Left ventricle myocardium inferior (tissue), 1 donor: Measurements from ENCODE around the gene MAPK8IP3. TPM values are rescaled to one million over a fixed set of nuclear protein-coding genes. Genes with fewer than 3 reads are reported as not detected.
"Not testable (repeated sequence)": the region's sequence is repeated elsewhere in the genome, so short reads cannot be mapped to it uniquely, and the experiment has no call there.

Experiments
- DNase-seq: peaks from one replicate; pipeline ENCODE4 v3.0.0-alpha.2; 2020
- H3K27ac ChIP-seq: fragments of 200-600 bp; replicated peaks from 2 replicates; pipeline ENCODE4 v1.8.0; 2021
- H3K27me3 ChIP-seq: fragments of 200-600 bp; 2 replicates; pipeline ENCODE4 v1.8.0; 2021; ENCODE audit warnings: low read depth
- H3K36me3 ChIP-seq: fragments of 200-600 bp; 2 replicates; pipeline ENCODE4 v1.8.0; 2021
- H3K4me1 ChIP-seq: fragments of 200-600 bp; 2 replicates; pipeline ENCODE4 v1.8.0; 2021
- H3K4me3 ChIP-seq: fragments of 200-600 bp; 2 replicates; pipeline ENCODE4 v1.8.0; 2021; ENCODE audit warnings: mild to moderate bottlenecking, moderate library complexity
- H3K9me3 ChIP-seq: fragments of 200-600 bp; replicated peaks from 2 replicates; pipeline ENCODE4 v1.8.0; 2021
- intact Hi-C: fragments of 100-400 bp; cut with micrococcal nuclease; formaldehyde crosslinking; loops from one replicate; pipeline ENCODE4 v1.11.0; 2022
- total RNA-seq: library from RNA; stranded (reverse); fragmentation: NEBNext Ultra II Directional; extraction: Animal tissue kit (Norgen Biotek cat#: 25700); gene quantifications from one replicate; pipeline ENCODE4 v1.2.1, GENCODE V29; 2021
- TF ChIP-seq, protein P1 (sequence below): fragments of 200-600 bp; IDR thresholded peaks from 2 replicates; pipeline ENCODE4 v1.8.0; 2021; ENCODE audit warnings: antibody characterized with exemption, mild to moderate bottlenecking, borderline replicate concordance
- donor health status: DM: no; HTN: yes; CAD: no; lungs with severe emphysema.

Gene MAPK8IP3
- total RNA-seq, 1 donor from 2014 or later: 56.0 TPM

GRCh38 chr16:1729445-1729844, 23.4 kb downstream of the MAPK8IP3 start:
- Histone ChIP-seq H3K9me3 (no peaks in the 10 kb centered on the region), H3K27ac (no peak overlapping the region), H3K4me3 (no peak overlapping the region), H3K4me1 (no peaks in the 10 kb centered on the region), H3K27me3 (no peaks in the 10 kb centered on the region), H3K36me3 (peaks cover 88% of the 10 kb centered on the region)
- intact Hi-C loops: no loop called here
- TF ChIP-seq, protein P1, sequence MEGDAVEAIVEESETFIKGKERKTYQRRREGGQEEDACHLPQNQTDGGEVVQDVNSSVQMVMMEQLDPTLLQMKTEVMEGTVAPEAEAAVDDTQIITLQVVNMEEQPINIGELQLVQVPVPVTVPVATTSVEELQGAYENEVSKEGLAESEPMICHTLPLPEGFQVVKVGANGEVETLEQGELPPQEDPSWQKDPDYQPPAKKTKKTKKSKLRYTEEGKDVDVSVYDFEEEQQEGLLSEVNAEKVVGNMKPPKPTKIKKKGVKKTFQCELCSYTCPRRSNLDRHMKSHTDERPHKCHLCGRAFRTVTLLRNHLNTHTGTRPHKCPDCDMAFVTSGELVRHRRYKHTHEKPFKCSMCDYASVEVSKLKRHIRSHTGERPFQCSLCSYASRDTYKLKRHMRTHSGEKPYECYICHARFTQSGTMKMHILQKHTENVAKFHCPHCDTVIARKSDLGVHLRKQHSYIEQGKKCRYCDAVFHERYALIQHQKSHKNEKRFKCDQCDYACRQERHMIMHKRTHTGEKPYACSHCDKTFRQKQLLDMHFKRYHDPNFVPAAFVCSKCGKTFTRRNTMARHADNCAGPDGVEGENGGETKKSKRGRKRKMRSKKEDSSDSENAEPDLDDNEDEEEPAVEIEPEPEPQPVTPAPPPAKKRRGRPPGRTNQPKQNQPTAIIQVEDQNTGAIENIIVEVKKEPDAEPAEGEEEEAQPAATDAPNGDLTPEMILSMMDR: no peak
- DNase-seq: no peak

DNA sequence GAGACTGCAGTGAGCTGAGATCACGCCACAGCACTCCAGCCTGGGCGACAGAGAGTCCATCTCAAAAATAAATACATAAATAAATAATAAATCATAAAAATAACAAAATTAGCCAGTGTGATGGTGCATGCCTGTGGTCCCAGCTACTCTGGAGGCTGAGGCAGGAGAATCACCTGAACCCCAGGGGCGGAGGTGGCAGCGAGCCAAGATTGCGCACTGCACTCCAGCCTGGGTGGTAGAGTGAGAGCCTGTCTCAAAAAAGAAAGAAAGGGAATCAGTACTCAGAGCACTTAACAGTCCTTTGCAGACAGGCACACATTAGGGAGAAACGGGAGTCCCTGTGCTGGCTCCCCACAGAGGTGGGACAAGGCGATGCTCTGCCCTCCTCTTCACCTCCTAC, 25.1 kb downstream of the MAPK8IP3 start:
- Histone ChIP-seq H3K9me3 (no peaks in the 10 kb centered on the region), H3K36me3 (peaks cover 82% of the 10 kb centered on the region), H3K4me3 (no peak overlapping the region), H3K27me3 (no peaks in the 10 kb centered on the region), H3K27ac (no peak overlapping the region), H3K4me1 (no peaks in the 10 kb centered on the region)
- no peak for DNase-seq
- intact Hi-C loops: no loop called here
- TF ChIP-seq, protein P1: no peak

DNA sequence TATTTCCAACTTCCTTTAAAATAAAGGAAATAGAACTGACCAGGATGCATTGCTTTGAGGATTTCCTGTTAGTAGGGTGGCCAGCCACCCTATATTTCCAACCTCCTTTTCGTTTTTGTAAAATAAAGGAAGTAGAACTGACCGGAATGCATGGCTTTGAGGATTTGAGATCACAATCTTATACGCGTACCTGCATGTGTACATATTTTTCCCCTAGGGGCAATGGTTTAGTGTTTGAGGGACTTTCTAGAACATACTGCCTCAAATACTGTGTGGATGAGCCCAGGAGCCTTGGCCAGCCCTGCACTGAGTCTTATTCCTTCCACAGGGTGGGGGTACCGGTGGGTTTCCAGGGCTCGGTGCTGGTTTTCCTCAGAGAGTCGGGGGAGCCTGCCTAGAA, 25.6 kb downstream of the MAPK8IP3 start:
- Histone ChIP-seq H3K4me1 (no peaks in the 10 kb centered on the region), H3K9me3 (no peaks in the 10 kb centered on the region), H3K36me3 (peaks cover 77% of the 10 kb centered on the region), H3K4me3 (no peak overlapping the region), H3K27ac (no peak overlapping the region), H3K27me3 (no peaks in the 10 kb centered on the region)
- DNase-seq: no peak
- intact Hi-C loops: no loop called here
- TF ChIP-seq, protein P1: no peak

GRCh38 chr16:1732071-1732470, 26.1 kb downstream of the MAPK8IP3 start:
- Histone ChIP-seq H3K36me3 (peaks cover 72% of the 10 kb centered on the region), H3K27ac (no peak overlapping the region), H3K4me3 (no peak overlapping the region), H3K27me3 (no peaks in the 10 kb centered on the region), H3K4me1 (no peaks in the 10 kb centered on the region), H3K9me3 (no peaks in the 10 kb centered on the region)
- TF ChIP-seq, protein P1: no peak
- intact Hi-C loops: no loop called here
- DNase-seq: no peak

DNA sequence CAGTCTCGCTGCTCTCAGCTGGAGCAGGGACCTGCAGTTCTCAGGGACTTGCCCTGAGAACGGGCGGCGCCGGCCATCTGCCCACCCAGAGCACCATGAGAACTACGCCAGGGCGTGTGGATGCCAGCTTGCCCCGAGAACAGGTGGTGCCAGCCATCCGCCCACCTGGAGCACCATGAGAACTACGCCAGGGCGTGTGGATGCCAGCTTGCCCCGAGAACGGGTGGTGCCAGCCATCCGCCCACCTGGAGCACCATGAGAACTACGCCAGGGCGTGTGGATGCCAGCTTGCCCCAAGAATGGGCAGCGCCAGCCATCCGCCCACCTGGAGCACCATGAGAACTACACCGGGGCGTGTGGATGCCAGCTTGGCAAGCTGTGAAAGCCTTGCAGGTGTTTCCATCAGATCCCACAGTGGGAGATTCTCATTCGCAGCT, 26.6 kb downstream of the MAPK8IP3 start:
- intact Hi-C loops, H3K27me3 ChIP-seq, H3K4me1 ChIP-seq, DNase-seq, H3K27ac ChIP-seq, H3K9me3 ChIP-seq, H3K4me3 ChIP-seq: not testable (repeated sequence)
- peaks cover 67% of the 10 kb centered on the region for H3K36me3 ChIP-seq

- no peak overlapping the region for H3K27ac ChIP-seq
- H3K4me3 ChIP-seq: no peak overlapping the region
- intact Hi-C loops: no loop called here
- no peaks in the 10 kb centered on the region for H3K27me3 ChIP-seq
- TF ChIP-seq, protein P1: no peak
- H3K4me1 ChIP-seq: no peaks in the 10 kb centered on the region
- H3K36me3 ChIP-seq: peaks cover 54% of the 10 kb centered on the region
- no peaks in the 10 kb centered on the region for H3K9me3 ChIP-seq
- DNase-seq: no peak
These were observed 28.1 kb downstream of the MAPK8IP3 start for GRCh38 chr16:1734123-1734522.
